ENCODE data around the gene POU3F1. TPM values are rescaled to one million over a fixed set of nuclear protein-coding genes. Genes with fewer than 3 reads are reported as not detected.

The POU3F1 gene
- total RNA-seq, 4 donors from 2014 or later, result 2.1 to 4.5 (median 2.8) TPM

DNA sequence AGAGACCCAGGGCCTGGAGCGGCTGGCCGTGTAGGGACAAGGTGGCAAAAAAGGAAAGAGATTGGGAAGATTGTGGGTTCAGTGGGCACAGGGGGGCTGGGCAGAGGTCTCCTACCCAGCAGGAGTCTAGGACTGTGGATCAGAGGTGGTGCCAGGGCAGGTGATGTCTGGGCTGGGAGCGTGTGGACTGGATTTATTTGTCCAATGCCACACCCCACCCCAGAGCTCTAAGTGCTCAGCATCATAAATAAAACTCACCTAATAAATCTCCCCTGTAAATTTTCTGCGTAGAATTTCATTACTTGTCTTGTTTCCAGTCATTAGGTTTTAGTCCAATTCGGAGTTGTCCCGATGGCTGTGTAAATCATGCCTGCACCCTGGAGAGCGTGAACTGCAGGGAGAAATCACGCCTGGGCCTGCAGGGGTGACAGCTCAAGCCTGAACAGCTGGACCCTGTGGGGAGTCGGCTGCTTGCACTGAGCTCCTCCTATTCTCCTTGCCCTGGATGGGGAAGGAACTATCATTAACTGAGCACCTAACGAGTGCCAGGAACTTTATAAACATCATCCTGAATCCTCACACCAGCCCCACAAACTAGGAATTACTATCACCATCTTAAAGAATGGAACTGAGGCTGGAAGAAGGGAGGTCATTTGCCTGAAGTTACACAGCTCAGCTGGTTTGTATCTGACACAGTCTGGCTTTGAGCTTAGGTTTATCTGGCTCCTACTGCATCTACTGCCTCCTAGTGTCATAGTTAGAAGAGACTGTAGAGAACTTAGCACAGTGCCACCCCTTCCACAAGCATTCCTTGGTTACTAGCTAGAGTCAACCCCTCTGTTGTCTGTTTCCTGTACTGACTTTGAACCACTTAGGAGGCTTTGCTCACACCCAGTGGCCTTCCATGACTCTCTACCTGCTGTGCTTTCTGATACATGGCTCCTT, 25.0 kb upstream of the POU3F1 start:
- no peak overlapping the region for H3K4me3 ChIP-seq
- no peaks in the 10 kb centered on the region for H3K36me3 ChIP-seq
- WGBS, 2 donors, result 28 to 57% methylated on average over 4 to 9 of the region's 10 CpGs
- H3K27me3 ChIP-seq, result peaks cover 0 to 56% (median 0%) of the 10 kb centered on the region in 4 donors
- peaks cover 8 to 53% (median 28%) of the 10 kb centered on the region in 3 donors for H3K4me1 ChIP-seq
- TF ChIP-seq, protein P1, sequence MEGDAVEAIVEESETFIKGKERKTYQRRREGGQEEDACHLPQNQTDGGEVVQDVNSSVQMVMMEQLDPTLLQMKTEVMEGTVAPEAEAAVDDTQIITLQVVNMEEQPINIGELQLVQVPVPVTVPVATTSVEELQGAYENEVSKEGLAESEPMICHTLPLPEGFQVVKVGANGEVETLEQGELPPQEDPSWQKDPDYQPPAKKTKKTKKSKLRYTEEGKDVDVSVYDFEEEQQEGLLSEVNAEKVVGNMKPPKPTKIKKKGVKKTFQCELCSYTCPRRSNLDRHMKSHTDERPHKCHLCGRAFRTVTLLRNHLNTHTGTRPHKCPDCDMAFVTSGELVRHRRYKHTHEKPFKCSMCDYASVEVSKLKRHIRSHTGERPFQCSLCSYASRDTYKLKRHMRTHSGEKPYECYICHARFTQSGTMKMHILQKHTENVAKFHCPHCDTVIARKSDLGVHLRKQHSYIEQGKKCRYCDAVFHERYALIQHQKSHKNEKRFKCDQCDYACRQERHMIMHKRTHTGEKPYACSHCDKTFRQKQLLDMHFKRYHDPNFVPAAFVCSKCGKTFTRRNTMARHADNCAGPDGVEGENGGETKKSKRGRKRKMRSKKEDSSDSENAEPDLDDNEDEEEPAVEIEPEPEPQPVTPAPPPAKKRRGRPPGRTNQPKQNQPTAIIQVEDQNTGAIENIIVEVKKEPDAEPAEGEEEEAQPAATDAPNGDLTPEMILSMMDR (IDR thresholded peaks at IDR 0.05), result peak in 3 of 6 experiments; percentile 13 to 42 (median 25)
- no peak for TF ChIP-seq POLR2A (IDR thresholded peaks at IDR 0.05)
- DNase-seq, result no peak
- peak overlapping the region in 3 of 4 donors; percentile 6 to 33 (median 25) for H3K27ac ChIP-seq
- no peaks in the 10 kb centered on the region for H3K9me3 ChIP-seq
- intact Hi-C loops (cut with DNase I), result no loop called here

DNA sequence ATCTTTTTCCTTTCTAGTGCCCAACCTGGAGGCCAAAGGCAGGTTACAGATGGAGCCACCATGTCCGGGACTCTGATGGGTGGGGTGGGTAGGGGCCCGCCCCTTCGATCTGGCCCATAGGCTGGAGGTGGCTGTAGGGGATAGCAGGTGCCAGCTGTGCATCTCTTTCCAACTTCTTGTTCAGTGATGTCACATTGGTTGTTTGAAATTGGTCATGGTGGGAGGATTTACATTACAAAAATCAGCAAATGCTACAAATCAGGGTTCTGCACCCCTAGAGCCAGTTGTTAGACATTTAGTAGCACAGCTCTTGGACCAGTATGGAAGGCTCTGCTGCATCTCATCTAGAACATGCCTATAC, 22.4 kb upstream of the POU3F1 start:
- H3K27me3 ChIP-seq, result peaks cover 0 to 40% (median 0%) of the 10 kb centered on the region in 4 donors
- intact Hi-C loops (cut with DNase I), result no loop called here
- H3K4me1 ChIP-seq, result peaks cover 8 to 50% (median 27%) of the 10 kb centered on the region in 3 donors
- H3K9me3 ChIP-seq, result no peaks in the 10 kb centered on the region
- H3K4me3 ChIP-seq, result no peak overlapping the region
- H3K36me3 ChIP-seq, result no peaks in the 10 kb centered on the region
- H3K27ac ChIP-seq, result no peak overlapping the region
- DNase-seq, result no peak
- WGBS, 2 donors, result 40 to 90% methylated on average over 1 to 3 of the region's 3 CpGs
- TF ChIP-seq, protein P1 (IDR thresholded peaks at IDR 0.05), result no peak
- no peak for TF ChIP-seq POLR2A (IDR thresholded peaks at IDR 0.05)

DNA sequence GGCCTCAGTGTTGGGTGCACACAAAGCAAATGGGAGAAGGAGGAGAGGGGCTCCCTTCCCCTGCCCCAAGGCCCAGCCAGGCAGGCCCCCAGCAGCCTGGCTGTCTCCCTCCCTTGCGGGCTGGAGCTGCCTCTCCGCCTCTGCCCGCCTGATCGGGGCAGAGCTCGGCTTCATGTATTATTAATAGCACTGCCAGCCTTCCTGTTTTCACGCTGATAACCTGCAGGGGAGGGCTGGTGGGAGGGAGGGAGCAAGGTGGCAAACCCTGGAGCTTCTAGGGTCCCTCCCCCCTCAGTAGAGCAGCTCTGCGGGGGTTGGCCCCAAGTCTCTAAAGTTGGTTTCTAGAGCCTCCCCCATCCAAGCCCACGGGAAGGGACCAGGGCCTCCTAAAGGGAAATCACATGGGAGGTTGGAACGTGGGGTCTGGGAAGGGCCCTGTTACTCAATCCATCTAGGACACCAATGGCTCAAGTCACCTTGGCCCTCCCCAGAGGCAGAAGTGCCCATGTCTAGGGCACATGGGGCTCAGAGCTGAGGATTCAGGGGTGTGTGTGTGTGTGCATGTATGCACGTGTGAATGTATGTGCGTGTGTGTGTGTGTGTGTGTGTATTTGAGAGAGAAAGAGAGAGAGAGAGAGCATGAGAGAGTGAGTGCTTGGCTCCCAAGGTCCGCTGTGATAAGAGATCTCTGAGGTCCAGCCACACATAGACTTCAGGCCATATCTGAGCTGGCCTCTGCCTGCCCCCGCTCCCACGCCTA, 21.8 kb upstream of the POU3F1 start:
- Histone ChIP-seq H3K9me3 (no peaks in the 10 kb centered on the region), H3K36me3 (no peaks in the 10 kb centered on the region), H3K27ac (no peak overlapping the region), H3K4me1 (peaks cover 5 to 46% (median 23%) of the 10 kb centered on the region in 3 donors), H3K4me3 (no peak overlapping the region), H3K27me3 (peaks cover 0 to 40% (median 0%) of the 10 kb centered on the region in 4 donors)
- intact Hi-C loops (cut with DNase I), result no loop called here
- no peak for DNase-seq
- no peak for TF ChIP-seq POLR2A (IDR thresholded peaks at IDR 0.05)
- TF ChIP-seq, protein P1 (IDR thresholded peaks at IDR 0.05), result no peak
- WGBS, 2 donors, result 63 to 91% methylated on average over 5 to 8 of the region's 14 CpGs

DNA sequence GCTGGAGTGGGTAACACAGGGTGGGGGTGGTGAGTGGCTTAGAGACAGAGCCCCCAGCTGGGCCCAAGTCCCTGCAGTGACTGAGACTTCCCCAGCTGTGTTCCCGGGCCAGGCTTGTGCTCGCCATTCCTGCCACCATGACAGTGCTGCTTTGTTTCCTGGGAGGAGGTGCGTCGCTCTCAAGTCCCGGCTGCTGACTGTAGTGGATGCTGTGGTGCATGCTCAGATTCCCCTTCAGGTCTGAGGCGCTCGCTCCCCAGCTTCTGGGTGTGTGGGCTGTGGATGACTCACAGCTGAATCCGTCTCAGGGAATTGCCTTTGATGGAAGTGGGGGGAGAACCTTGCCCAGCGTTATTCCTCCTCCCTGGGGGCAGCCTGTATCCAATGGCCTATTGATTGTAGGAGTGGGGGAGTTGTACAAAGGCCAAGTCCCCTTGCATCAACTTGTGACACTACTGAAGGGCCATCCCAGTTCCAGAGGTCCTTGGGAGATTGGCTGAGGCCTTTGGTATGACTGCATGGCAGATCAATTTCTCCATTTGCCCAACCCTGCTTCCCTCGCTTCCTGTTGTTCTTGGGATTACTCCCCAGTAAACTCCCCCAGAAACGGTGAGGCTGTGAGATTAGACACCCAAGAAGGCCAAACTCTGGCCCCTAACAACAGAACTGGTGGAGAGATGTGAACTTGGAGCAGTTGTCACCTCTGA, 17.8 kb upstream of the POU3F1 start:
- WGBS, 2 donors, result 80% methylated on average over 1 of the region's 11 CpGs; no CpG with 5 or more reads in 1 of the 2 donors
- no peak for DNase-seq
- Histone ChIP-seq H3K36me3 (no peaks in the 10 kb centered on the region), H3K4me3 (no peak overlapping the region), H3K27me3 (peaks cover 0 to 13% (median 0%) of the 10 kb centered on the region in 4 donors), H3K4me1 (peaks cover 0 to 39% (median 12%) of the 10 kb centered on the region in 3 donors), H3K9me3 (no peaks in the 10 kb centered on the region), H3K27ac (peak overlapping the region in 1 of 4 donors; percentile 12)
- TF ChIP-seq POLR2A (IDR thresholded peaks at IDR 0.05), result no peak
- TF ChIP-seq, protein P1 (IDR thresholded peaks at IDR 0.05), result peak in 1 of 6 experiments; percentile 17
- intact Hi-C loops (cut with DNase I), result no loop called here

All from esophagus squamous epithelium (tissue), 5 donors.